ENCODE data around the gene RASEF.

RASEF gene

GRCh38 chr9:83062651-83063527 is at the start of gene RASEF:
Gene RASEF (minus strand): TSS chr9:83063142. CDS start chr9:83062867, 275 bp downstream.
- Histone ChIP-seq H3K4me2 (no peak within 1 kb of the TSS), H3K36me3 (ENCODE audit: insufficient read depth) (no peaks in the 10 kb centered on the region), H3K27ac (no peak within 1 kb of the TSS), H3K9ac (no peak within 1 kb of the TSS), H2AFZ (ENCODE audit: low read depth) (no peak within 1 kb of the TSS), H3K4me1 (ENCODE audit: low read depth, poor library complexity, severe bottlenecking) (no peaks in the 10 kb centered on the region), H3K4me3 (IDR thresholded peaks at IDR 0.05; ENCODE audit: insufficient read depth, low read depth, low read length) (no peak within 1 kb of the TSS), H3K79me2 (ENCODE audit: insufficient read depth, low read depth) (no peaks in the 10 kb centered on the region), H3K27me3 (ENCODE audit: insufficient read depth, low read depth) (no peaks in the 10 kb centered on the region), H4K20me1 (ENCODE audit: insufficient read depth) (no peaks in the 10 kb centered on the region)
- TF ChIP-seq, protein P1, sequence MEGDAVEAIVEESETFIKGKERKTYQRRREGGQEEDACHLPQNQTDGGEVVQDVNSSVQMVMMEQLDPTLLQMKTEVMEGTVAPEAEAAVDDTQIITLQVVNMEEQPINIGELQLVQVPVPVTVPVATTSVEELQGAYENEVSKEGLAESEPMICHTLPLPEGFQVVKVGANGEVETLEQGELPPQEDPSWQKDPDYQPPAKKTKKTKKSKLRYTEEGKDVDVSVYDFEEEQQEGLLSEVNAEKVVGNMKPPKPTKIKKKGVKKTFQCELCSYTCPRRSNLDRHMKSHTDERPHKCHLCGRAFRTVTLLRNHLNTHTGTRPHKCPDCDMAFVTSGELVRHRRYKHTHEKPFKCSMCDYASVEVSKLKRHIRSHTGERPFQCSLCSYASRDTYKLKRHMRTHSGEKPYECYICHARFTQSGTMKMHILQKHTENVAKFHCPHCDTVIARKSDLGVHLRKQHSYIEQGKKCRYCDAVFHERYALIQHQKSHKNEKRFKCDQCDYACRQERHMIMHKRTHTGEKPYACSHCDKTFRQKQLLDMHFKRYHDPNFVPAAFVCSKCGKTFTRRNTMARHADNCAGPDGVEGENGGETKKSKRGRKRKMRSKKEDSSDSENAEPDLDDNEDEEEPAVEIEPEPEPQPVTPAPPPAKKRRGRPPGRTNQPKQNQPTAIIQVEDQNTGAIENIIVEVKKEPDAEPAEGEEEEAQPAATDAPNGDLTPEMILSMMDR (conservative IDR thresholded peaks at IDR 0.05; ENCODE audit: low read depth, low read length): no peak

DNA sequence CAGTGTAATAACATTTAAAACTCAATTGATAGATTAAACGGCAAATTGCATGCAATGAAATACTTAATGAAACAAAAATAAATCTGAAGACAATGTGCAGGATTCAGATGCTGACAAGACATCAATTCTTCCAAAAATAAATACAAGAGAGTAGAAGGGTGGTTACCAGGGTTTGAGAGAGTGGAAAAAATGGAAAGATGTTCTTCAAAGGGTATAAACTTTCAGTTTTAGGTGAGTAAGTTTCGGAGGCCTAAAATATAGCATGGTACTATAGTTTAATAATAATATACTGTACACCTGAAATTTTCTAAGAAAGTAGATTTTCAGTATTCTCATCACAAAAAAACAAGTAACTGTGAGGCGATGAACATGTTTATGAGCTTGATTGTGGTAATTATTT is 48.2 kb upstream of the RASEF start:
- H3K79me2 ChIP-seq (ENCODE audit: insufficient read depth, low read depth): no peaks in the 10 kb centered on the region
- H3K27ac ChIP-seq: no peak overlapping the region
- TF ChIP-seq, protein P1 (conservative IDR thresholded peaks at IDR 0.05; ENCODE audit: low read depth, low read length): no peak
- no peak overlapping the region for H3K4me2 ChIP-seq
- no peaks in the 10 kb centered on the region for H4K20me1 ChIP-seq (ENCODE audit: insufficient read depth)
- H3K9ac ChIP-seq: no peak overlapping the region
- no peaks in the 10 kb centered on the region for H3K4me1 ChIP-seq (ENCODE audit: low read depth, poor library complexity, severe bottlenecking)
- no peaks in the 10 kb centered on the region for H3K27me3 ChIP-seq (ENCODE audit: insufficient read depth, low read depth)
- no peak overlapping the region for H2AFZ ChIP-seq (ENCODE audit: low read depth)
- no peak overlapping the region for H3K4me3 ChIP-seq (IDR thresholded peaks at IDR 0.05; ENCODE audit: insufficient read depth, low read depth, low read length)
- no peaks in the 10 kb centered on the region for H3K36me3 ChIP-seq (ENCODE audit: insufficient read depth)

GRCh38 chr9:83109296-83109695 is 46.4 kb upstream of the RASEF start:
- no peaks in the 10 kb centered on the region for H3K79me2 ChIP-seq (ENCODE audit: insufficient read depth, low read depth)
- H3K27ac ChIP-seq: no peak overlapping the region
- TF ChIP-seq, protein P1 (conservative IDR thresholded peaks at IDR 0.05; ENCODE audit: low read depth, low read length): no peak
- no peak overlapping the region for H3K9ac ChIP-seq
- H3K27me3 ChIP-seq (ENCODE audit: insufficient read depth, low read depth): no peaks in the 10 kb centered on the region
- H3K4me1 ChIP-seq (ENCODE audit: low read depth, poor library complexity, severe bottlenecking): no peaks in the 10 kb centered on the region
- no peaks in the 10 kb centered on the region for H3K36me3 ChIP-seq (ENCODE audit: insufficient read depth)
- H2AFZ ChIP-seq (ENCODE audit: low read depth): no peak overlapping the region
- H4K20me1 ChIP-seq (ENCODE audit: insufficient read depth): no peaks in the 10 kb centered on the region
- no peak overlapping the region for H3K4me2 ChIP-seq
- H3K4me3 ChIP-seq (IDR thresholded peaks at IDR 0.05; ENCODE audit: insufficient read depth, low read depth, low read length): no peak overlapping the region

DNA sequence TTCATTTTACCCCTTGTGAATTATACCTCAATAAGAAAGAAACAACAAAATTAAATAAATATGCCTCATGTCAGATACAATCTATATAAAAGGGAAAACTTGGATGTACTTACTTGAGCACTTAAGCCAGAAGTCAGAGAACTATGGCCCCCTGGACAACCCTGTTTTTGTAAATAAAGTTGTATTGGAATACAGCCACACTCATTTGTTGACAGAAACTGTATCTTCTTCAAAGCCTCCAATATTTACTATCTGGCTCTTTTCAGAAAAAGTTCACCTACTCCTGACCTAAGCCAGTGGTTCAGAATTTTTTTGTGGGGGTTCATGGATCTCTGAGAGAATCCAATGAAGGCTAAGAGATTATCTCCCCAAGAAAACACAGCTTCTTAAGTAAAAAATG is 45.3 kb upstream of the RASEF start:
- Histone ChIP-seq H3K79me2 (ENCODE audit: insufficient read depth, low read depth) (no peaks in the 10 kb centered on the region), H2AFZ (ENCODE audit: low read depth) (no peak overlapping the region)
- TF ChIP-seq, protein P1 (conservative IDR thresholded peaks at IDR 0.05; ENCODE audit: low read depth, low read length): no peak

More for the DNA sequence above, 45.3 kb upstream of the RASEF start:
- H3K4me2 ChIP-seq: no peak overlapping the region
- no peak overlapping the region for H3K27ac ChIP-seq
- no peaks in the 10 kb centered on the region for H4K20me1 ChIP-seq (ENCODE audit: insufficient read depth)
- no peaks in the 10 kb centered on the region for H3K4me1 ChIP-seq (ENCODE audit: low read depth, poor library complexity, severe bottlenecking)
- H3K9ac ChIP-seq: no peak overlapping the region
- H3K36me3 ChIP-seq (ENCODE audit: insufficient read depth): no peaks in the 10 kb centered on the region
- no peak overlapping the region for H3K4me3 ChIP-seq (IDR thresholded peaks at IDR 0.05; ENCODE audit: insufficient read depth, low read depth, low read length)
- H3K27me3 ChIP-seq (ENCODE audit: insufficient read depth, low read depth): no peaks in the 10 kb centered on the region
